Stimulated activated CD4-positive, alpha-beta T cell treated with anti-CD3 and anti-CD28 coated beads, Interleukin-4, amount 100 ng/mL, for 1 hour (primary cell): ENCODE data around the gene COCH.
A peak's percentile ranks its signal among the peaks of the same experiment; 100 is the strongest.

Experiments used
- DNase-seq: peaks from one replicate; pipeline ENCODE4 v3.0.0-alpha.2; 2020

The COCH gene

DNA sequence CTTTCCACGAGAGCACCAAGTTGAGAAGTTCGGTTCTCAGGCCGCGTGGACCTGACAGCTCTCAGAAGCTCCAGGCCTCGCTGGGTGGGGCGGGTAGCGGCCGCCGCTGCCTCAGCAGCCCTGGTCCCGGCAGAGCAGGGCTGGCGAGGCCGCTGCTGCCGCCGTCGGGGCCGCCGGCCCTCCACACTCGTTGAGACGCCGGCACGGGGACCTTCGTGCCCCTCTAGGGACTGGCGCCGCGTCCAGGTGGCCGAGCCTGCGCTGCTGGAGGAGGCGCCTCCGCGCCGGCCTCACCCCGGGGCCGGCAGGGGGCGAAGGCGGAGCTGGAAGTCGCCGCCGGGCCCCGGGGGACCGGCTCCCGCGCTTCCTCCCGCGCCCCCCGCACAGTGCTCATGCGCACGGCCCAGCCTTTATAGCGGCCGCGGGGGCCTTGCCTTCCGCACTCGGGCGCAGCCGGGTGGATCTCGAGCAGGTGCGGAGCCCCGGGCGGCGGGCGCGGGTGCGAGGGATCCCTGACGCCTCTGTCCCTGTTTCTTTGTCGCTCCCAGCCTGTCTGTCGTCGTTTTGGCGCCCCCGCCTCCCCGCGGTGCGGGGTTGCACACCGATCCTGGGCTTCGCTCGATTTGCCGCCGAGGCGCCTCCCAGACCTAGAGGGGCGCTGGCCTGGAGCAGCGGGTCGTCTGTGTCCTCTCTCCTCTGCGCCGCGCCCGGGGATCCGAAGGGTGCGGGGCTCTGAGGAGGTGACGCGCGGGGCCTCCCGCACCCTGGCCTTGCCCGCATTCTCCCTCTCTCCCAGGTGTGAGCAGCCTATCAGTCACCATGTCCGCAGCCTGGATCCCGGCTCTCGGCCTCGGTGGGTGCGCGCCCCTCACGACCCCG is at the start of gene COCH:
COCH (plus strand) TSS at position 440 of the 879 bp plus-strand sequence; CDS start at position 820, 380 bp downstream.
- DNase-seq, result peak; percentile 30

DNA sequence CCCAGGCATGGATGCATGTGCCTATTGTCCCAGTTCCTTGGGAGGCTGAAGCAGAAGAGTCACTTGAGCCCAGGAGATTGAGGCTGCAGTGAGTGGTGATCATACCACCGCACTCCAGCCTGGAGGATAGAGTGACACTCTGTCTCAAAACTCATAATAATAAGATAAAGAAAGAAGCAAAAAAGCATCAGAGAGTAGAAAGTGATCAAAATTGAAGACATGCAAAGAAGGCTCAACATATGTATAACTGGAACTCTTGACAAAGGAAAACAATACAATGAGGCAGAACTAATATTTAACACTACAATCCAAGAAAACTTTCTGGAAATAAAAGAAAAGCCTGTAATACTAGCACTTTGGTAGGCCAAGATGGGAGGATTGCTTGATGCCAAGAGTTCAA is 48.3 kb upstream of the COCH start:
- DNase-seq, result no peak

DNA sequence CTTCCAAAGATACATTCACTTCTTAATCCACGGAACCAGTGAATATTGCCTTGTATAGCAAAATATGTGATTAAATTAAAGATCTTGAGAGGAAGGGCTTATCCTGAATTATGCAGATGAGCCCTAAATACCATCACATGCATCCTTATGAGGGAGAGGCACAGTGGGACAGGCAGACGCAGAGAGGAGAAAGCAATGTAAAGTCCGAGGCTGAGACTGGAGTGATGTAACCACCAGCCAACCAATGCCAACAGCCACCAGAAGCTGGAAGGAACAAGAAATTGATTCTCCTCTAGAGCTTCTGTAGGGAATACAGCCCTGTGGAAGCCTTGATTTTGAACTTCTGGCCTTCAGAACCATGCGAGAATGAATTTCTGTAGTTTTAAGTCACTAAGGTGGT is 44.5 kb upstream of the COCH start:
- DNase-seq, result no peak

DNA sequence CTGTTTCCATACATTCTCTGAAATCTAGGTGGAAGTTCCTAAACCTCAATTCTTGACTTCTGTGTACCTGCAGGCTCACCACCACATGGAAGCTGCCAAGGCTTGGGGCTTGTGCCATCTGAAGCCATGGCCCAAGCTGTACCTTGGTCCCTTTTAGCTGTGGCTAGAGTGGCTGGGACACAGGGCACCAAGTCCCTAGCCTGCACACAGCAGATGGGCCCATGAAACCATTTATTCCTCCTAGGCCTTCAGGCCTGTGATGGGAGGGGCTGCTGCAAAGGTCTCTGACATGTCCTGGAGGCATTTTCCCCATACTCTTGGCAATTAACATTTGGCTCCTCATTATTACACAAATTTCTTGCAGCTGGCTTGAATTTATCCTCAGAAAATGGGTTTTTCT is 40.0 kb upstream of the COCH start:
- DNase-seq, result no peak

DNA sequence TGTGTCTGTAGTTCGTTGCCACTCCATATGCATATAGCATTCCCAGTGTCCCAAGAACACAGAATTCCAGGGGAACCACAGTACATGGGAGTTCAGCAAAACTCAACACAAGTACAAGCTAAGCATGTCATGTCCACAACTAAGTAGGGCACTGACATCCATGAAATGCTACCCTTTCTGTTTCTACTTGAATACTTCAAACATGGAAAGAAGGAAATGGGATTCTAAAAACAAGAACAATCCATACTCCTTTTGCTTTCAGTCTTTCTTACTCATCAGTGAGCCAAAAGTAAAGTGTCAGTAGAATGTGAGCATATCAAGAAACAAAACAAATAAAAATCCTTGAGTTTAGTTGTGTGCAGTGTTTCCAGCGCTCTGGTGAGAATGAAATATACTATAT is 36.0 kb upstream of the COCH start:
- DNase-seq, result no peak

DNA sequence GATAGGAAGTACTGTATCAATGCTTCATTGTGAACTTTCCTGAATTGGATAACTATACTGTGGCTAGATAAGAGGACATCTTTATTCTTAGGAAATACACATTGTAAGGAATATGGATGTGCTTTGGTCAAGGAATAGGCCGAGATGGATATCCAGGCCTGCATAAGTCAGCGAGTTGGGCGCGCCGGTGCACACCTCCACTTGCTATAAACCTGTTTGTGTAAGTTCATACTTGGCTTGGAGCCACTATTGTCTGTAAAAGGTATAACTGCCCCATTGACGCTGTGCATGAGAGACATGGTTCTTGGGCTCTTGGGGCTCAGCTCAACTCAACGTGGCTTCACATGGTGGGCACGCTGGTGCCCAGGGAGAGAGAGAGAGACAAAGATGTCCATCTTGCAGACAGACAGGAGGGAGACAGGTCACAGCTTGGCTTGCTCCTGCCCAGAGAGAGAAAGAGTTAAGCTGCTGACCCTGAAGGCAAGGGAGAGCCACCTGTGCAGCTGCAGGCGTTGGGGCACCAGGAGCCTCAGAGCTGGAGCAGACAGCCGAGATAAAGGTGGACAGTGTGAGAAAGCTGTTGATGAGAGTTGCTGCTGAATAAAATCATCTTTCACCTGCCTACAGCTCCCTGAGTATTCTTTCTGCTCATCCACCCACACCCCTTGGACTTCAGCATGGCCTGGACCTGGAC is 34.1 kb upstream of the COCH start:
- DNase-seq, result no peak

DNA sequence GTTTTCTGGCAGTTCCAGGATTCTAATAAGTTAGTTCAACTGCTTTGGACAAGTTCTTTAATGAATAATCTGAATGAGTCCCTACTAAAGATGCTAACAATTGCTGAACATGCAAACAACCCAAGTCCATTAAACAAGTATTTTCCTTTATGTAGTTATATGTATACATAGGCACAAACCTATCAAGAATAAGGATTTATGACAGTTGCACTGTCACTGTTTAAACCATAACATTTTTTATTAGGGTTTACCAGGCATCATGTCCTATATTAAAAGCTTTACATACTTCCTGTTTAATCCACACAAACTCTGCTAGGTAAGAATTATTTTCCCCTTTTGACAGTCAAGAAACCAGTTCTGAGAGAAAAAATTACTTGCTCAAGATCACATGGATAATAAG is 31.9 kb upstream of the COCH start:
- no peak for DNase-seq

DNA sequence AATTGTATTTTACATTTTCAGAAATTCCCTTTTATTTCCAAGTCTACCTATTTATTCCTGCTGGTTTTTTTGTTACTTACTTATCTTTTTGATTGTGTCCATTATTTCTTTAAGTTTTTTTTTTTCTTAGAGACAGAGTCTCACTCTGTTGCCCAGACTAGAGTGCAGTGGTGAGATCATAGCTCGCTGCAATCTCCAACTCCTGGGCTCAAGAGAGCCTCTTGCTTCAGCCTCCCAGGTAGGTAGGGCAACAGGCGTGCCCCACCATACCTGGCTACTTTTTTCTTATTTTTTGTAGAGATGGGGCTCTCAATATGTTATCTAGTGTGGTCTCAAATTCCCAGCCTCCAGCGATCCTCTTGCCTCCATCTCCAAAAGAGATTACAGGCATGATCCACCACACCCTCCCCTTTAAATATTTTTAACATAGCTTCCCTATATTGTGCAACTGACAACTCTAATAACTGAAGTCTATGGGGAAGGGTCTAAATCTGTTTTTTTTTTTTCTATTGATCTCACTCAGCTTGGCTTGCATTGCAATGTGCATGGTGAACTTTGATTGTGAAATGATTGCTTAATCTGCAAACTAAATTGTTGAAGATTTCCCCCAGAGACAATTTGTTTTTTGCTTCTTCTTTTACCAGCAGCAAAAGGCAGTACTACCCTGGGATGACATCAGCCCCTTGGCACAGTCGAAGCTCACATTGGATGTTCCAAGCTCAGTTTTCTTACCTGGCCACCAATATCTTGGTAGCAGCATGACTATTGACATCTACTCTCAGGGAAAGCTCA is 25.7 kb upstream of the COCH start:
- no peak for DNase-seq

DNA sequence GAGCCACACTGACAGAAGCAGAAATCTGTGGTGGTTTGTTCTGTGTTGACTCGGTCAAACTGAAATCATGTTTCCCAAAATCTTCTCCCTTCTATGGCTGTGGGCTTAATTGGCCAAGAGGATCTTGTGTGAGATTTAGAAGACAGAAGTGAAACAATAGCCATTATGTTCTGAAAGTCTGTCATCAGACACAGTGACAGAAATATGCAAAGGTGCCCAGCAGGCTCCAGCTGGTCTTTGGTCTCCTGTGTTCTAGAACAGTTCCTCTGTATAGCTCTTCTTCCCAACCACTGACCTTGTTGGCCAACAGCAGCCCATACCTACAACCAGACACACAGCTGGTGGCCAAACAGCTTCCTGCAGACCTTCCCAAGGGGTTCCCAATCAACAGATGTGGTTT is 25.0 kb upstream of the COCH start:
- no peak for DNase-seq

DNA sequence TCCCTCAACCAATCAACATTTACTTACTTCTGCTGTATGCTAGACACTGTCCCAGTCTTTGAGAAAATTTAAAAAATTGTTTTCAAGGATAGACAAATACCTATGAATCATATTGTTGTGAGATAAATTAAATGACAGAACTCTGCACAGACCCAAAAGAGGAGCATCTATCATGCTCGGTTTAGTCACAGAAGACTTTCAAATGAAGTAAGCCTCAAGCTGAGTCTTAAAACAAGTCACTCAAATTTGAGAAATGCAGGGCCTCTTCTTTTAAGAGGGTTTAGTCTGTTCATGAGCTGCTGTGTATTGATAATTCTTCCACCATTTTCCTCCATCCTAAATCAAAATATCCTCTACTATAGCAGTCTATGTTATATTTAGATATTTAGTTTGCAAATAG is 24.4 kb upstream of the COCH start:
- no peak for DNase-seq

DNA sequence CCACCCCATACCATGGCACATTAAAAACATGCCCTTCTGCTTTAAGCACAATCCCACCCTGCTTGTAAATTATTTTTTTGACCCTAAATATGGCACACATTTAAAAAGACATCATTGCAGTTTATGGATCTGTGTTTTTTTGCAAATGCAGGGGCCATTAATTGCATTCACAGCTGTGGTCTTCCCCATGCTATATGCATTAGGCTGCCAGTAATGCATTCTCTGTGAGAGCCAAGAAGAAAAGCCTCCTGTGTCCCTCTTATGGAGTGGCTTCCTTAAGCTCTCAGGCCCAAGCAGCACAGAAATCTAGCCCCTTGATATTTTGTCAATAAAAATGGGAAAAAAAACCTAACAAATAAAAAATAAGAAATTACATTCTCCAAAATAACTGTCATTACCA is 20.4 kb upstream of the COCH start:
- DNase-seq, result no peak

DNA sequence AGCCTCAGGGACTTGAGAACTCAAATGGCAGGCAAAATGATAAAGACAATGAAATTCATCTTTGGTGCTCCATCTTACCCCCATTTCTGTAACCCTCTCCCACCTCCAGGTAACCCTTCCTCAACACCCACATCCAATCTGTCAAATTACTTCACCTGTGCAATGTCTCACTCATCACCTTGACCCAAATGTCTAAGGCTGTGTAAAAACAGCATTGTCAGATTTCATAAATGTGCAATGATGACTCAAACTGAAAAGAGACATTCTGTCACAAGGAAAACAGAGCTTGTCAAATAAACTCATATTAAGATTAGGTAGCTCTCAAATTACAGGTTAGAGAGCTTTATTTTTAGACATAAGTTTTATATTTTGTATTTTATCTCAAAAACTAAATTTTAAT is 19.9 kb upstream of the COCH start:
- DNase-seq, result no peak

DNA sequence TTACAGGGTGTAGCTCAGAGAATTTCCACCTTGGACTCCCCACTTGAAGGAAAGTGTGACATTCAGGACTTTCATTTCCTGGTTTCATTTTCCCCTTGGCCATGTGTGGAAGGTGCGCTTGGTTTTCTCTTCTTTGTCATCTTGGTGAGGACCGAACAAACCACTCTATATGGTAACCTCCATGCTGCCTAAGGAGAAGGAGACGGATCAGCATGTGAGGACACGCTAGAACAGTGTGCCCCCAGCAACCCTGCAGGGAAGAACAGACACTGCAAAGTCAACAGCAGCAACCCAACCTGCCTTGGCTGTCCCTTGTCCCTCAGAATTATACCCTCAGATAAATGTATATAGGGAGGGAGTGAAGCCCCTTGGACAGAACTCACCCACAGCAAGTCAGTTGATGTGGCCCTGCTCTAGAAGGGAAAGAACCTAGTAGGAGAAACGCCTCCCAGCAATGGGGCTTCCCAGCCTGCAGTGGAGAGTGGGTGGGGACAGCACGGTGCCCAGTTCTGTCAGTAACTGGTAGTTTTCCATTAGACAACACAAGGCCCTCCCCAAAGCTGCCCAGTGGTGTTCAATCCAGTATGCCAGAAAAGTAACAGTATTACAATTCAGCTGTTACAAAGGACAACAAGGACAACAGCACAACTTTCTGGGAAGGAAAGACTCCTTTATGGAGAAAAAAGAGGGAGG is 18.9 kb upstream of the COCH start:
- no peak for DNase-seq

DNA sequence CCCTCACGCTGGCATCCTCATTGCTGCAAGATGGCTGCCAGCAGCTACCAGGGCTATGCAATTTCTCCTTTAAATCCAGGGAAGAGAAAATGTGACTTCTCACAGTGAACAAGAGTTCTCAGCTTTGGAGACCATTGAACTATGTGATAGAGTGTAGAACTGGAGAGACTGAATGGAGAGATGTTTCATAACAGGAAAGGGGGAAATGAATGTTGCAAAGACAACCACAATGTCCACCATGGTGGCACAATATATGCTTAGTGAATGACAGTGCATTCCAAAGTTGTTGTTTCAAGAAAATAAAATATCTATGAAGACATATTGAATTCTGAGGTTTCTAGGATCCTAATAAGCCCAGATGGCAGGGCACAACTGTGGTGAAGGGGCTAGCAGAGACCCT is 13.2 kb upstream of the COCH start:
- DNase-seq, result no peak

DNA sequence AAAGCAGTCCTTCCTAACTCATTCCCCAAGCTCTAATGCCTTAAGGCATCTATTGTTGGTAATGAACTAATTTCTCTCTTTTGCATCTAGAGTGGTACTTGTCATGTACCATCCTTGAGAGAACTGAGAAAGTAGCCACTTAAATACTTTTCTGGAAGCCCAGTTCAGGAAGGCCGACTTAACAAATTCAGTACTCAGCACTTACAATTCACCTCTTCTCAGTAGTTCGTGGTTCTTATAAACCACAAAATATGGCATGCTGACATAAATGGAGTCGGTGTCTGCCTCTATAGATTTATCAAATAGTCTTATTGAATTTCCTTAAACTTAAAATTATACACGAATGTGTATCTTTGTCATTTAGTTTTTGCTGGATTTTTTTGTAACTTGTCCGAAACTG is 9.4 kb upstream of the COCH start:
- DNase-seq, result no peak

DNA sequence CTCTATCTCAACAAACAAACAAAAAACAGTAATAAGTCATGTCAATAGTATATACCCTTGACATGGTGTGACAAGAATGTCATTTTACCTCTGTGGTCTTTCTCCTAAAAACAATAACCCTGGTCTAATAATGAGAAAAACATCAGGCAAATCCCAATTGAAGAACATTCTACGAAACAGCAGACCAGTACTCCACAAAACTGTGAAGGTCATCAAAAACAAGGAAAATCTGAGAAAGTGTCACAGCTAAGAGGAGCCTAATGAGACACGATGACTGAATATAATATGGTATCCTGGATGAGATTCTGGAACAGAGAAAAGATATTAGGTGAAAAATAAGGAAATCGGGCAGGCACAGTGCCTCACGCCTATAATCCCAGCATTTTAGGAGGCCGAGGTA is 5.6 kb upstream of the COCH start:
- DNase-seq, result no peak

DNA sequence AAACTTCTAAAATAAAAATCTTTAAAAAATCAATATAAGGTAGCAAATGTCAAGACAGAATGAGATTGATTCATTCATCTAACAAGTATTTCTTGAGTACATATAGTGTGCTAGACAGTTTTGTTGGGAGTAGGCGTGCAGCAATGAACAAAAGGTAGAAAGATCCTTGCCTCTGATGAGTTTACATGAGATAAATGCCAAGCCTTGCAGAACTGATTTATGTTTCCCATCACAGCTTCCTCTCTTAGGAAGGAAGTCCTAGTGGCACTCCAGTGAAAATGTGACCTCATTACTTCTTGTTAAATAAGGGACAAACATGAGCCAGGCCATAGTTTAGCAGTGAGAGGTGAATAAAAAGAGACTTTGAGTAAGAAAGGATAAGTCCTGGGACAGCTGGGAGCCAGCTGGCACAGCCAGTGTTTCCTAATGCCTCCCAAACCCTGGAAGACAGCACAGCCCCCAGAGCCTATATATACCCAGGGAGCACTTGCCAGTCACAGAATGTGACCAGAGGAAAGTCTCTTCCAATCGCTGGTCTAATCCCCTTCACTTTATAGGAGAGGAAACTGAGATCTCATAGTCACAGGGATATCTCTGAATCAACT is 4.7 kb upstream of the COCH start:
- DNase-seq, result no peak

DNA sequence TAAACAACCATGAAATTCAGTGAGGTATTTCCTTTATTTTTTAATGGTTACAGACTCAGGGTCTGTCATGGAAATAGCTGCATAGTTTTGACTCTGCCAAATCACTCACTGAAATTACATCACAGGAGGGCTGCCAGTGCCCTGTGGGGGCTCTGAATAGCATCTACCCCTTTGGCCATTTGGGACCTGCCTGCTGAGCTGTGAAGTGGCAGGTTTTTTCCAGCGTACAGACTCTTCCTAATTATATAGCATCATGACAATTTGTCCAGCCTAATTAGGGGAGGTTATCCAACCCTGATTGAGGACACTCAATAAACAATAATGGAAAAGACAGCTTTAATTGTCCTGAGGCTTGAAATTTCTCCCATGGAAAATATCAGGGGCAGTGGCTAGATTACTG is 1.8 kb upstream of the COCH start:
- no peak for DNase-seq

DNA sequence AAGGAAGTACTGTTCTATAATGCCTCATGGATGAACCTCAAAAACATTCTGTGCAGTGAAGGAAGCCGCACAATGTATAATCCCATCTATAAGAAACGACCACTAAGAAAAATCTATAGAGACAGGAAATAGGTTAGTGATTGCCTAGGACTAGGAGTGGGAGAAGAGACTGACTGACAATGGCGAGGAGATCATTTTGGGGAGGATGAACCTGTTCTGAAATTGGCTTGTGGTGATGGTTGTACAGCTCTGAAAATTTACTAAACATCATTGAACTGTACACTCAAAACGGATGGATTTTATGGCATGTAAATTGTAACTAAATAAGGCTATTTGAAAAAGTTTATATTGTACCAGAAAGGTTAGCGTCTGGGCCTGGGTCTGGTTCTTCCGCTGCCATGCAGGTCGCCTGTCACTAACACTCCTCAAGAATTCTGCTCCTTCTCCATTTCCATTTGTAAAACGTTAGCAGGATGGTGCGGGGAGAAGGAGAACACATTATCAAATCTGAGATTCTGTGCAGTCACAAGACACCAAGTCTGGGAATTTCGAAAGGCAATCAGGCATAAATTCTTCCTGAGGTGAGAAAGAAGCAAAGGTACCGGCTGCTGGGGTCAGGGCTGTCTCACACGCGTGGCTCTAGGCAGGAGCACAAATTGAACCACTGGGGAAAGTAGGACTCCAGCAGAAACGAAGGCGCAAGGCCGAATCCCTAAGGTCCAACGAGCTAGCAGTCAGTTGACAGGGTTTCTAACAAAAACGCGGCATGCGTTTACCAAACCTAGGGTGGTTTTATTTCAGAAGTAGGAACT is 845 bp upstream of the COCH start:
- DNase-seq, result no peak

DNA sequence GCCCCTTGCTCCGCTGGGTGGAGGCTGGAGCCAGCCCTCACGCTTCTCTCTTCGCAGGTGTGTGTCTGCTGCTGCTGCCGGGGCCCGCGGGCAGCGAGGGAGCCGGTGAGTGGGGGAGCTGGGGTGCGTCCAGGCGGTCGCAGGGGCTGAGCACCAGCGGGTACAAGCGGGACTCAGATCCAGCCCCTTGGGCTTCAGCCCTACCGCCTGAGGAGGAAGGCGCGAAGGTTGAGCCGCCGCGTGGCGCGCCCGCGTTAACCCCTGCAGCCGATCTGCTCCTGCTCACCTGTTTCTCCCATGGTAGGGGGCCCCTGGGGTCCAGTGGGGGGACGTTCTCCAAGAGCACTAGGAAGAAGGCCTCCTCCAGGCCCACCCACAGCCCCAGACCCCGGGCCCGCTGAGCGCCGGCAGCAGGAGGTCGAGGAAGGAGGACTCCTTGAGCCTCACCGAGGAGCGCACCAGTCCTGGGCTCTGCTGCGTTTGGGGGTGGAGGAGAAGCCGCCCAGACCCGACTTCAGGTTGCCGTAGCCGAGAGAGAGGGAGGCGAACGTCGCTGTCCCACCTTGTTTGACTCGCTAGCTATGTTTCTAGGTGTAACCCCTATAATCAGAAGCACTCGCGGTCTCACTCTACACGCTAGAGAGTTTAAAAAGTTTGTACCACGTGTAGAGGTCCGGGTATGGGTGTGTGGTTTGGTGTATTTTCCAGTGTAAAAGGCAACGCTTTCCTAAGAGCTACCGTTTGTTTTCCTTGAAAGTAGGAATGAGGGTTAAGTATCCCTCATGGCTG is 834 bp downstream of the COCH start:
- DNase-seq, result peak; percentile 5

DNA sequence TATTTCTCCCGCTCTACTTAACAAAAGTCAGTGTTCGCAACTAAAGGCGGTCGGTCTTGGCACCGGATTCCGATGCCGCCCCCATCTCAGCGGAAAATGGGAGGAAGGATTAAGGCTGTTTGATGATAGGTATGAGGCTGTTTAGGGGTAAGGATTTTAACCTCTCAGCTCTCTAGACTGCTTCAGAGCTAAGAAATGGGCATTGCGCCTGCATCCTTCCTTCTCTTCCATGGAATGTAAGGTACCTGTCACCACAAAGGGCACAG is 1.4 kb downstream of the COCH start:
- DNase-seq, result no peak
